ENCODE measurements around the gene SCAMP3. TPM values are rescaled to one million over a fixed set of nuclear protein-coding genes. Genes with fewer than 3 reads are reported as not detected.

Gene SCAMP3
- total and polyA plus RNA-seq, 9 donors, result 27.1 to 63.0 (median 40.9) TPM

GRCh38 chr1:155255243-155256007, 6.7 kb downstream of the SCAMP3 start, which contains the start of gene ENTREP3:
Gene ENTREP3 (minus strand): TSS chr1:155255483. CDS start chr1:155254877, 606 bp downstream.
- peaks cover 7% of the 10 kb centered on the region for H3K4me1 ChIP-seq (ENCODE audit: insufficient read depth)
- no peaks in the 10 kb centered on the region for H3K9me3 ChIP-seq
- peak within 1 kb of the TSS; percentile 94 to 99 for H3K27ac ChIP-seq
- peak; percentile 87 to 91 (median 90) for DNase-seq
- 0 to 1% (median 1%) methylated on average over 42 to 54 of the region's 54 CpGs for WGBS, 3 donors
- peak within 1 kb of the TSS; percentile 73 for H3K4me3 ChIP-seq
- TF ChIP-seq POLR2A (IDR thresholded peaks at IDR 0.05), result peak; percentile 75
- TF ChIP-seq CTCF (IDR thresholded peaks at IDR 0.05), result no peak
- TF ChIP-seq EP300 (IDR thresholded peaks at IDR 0.05), result no peak
- intact Hi-C loops (cut with DNase I), result loop anchor here in 2 of 4 donors (5.0 to 10.0 kb wide), 2 partner anchors 67 to 69 kb away; partner anchors contain the start of gene RUSC1 (in 2 of the 2)
- no peaks in the 10 kb centered on the region for H3K36me3 ChIP-seq
- no peaks in the 10 kb centered on the region for H3K27me3 ChIP-seq

- peak; percentile 51 to 69 (median 67) for DNase-seq
- intact Hi-C loops (cut with DNase I), result loop anchor here (5.0 to 10.0 kb wide), 3 partner anchors 68 to 338 kb away; partner anchors contain the start of gene RUSC1 (in 3 of the 4)
- H3K27me3 ChIP-seq, result no peaks in the 10 kb centered on the region
Measured at GRCh38 chr1:155254714-155255242, 7.4 kb downstream of the SCAMP3 start.

GRCh38 chr1:155254228-155254713, 7.9 kb downstream of the SCAMP3 start:
- Histone ChIP-seq H3K4me3 (peak overlapping the region; percentile 73), H3K9me3 (no peaks in the 10 kb centered on the region), H3K27ac (peak overlapping the region; percentile 94 to 99), H3K27me3 (no peaks in the 10 kb centered on the region), H3K36me3 (no peaks in the 10 kb centered on the region), H3K4me1 (ENCODE audit: insufficient read depth) (peaks cover 7% of the 10 kb centered on the region)
- intact Hi-C loops (cut with DNase I), result loop anchor here in 3 of 4 donors (5.0 to 10.0 kb wide), 3 partner anchors 68 to 338 kb away; partner anchors contain the start of gene RUSC1 (in 2 of the 3)
- DNase-seq, result peak in 1 of 5 donors; percentile 56
- WGBS, 3 donors, result 11 to 14% (median 12%) methylated on average over 8 to 12 of the region's 12 CpGs
- TF ChIP-seq EP300 (IDR thresholded peaks at IDR 0.05), result no peak
- no peak for TF ChIP-seq POLR2A (IDR thresholded peaks at IDR 0.05)
- TF ChIP-seq CTCF (IDR thresholded peaks at IDR 0.05), result no peak

More at GRCh38 chr1:155254714-155255242, 7.4 kb downstream of the SCAMP3 start:
- Histone ChIP-seq H3K4me1 (ENCODE audit: insufficient read depth) (peaks cover 7% of the 10 kb centered on the region), H3K9me3 (no peaks in the 10 kb centered on the region), H3K4me3 (peak overlapping the region; percentile 73), H3K27ac (peak overlapping the region; percentile 94 to 99), H3K36me3 (no peaks in the 10 kb centered on the region)
- no peak for TF ChIP-seq CTCF (IDR thresholded peaks at IDR 0.05)
- TF ChIP-seq POLR2A (IDR thresholded peaks at IDR 0.05), result no peak
- TF ChIP-seq EP300 (IDR thresholded peaks at IDR 0.05), result no peak
- 0 to 3% (median 1%) methylated on average over 13 to 35 of the region's 35 CpGs for WGBS, 3 donors

- Histone ChIP-seq H3K27ac (peak overlapping the region in 1 of 2 donors; percentile 94), H3K36me3 (no peaks in the 10 kb centered on the region), H3K9me3 (no peaks in the 10 kb centered on the region), H3K4me3 (no peak overlapping the region), H3K4me1 (ENCODE audit: insufficient read depth) (peaks cover 7% of the 10 kb centered on the region), H3K27me3 (no peaks in the 10 kb centered on the region)
- DNase-seq, result no peak
- intact Hi-C loops (cut with DNase I), result loop anchor here in 3 of 4 donors (5.0 to 10.0 kb wide), 3 partner anchors 69 to 339 kb away; partner anchors contain the start of gene RUSC1 (in 2 of the 3)
- TF ChIP-seq CTCF (IDR thresholded peaks at IDR 0.05) (no peak), EP300 (IDR thresholded peaks at IDR 0.05) (no peak), POLR2A (IDR thresholded peaks at IDR 0.05) (no peak)
- 32 to 48% (median 34%) methylated on average over 5 of the region's 5 CpGs for WGBS, 3 donors
Measured at GRCh38 chr1:155253797-155254196, 8.4 kb downstream of the SCAMP3 start.

Measured in ovary (tissue), 9 donors.